H1 (cell line): ENCODE data around the gene DLST. TPM values are rescaled to one million over a fixed set of nuclear protein-coding genes. Genes with fewer than 3 reads are reported as not detected.

Source experiments
- EP300 ChIP-seq, 2 experiments: IDR thresholded peaks; 1 replicate in 1 of 2; 2 replicates in 1 of 2; pipeline ENCODE4 v1.6.1; 2011 to 2012; ENCODE audit warnings: low read depth in 2 of 2, low read length in 2 of 2, mild to moderate bottlenecking in 2 of 2, borderline replicate concordance in 1 of 2, inconsistent platforms in 1 of 2, moderate library complexity in 1 of 2
- KDM4A ChIP-seq: IDR thresholded peaks from one replicate; pipeline ENCODE4 v1.7.1; 2012; ENCODE audit warnings: low read depth, mild to moderate bottlenecking, moderate library complexity, low read length, inconsistent platforms; ENCODE audit not compliant: severe bottlenecking
- RNF2 ChIP-seq: fragments of 200-900, 300-1000 bp; sonication (generic); IDR thresholded peaks from 2 replicates; pipeline ENCODE4 v1.7.1; 2016; ENCODE audit warnings: borderline replicate concordance, low read depth, mild to moderate bottlenecking, antibody characterized with exemption, low read length; ENCODE audit not compliant: poor library complexity, severe bottlenecking; ENCODE audit errors: missing control alignments
- SIN3A ChIP-seq, 2 experiments: IDR thresholded peaks in 1 of 2; conservative IDR thresholded peaks in 1 of 2; 2 replicates each; pipeline ENCODE4 v1.6.1; 2011 to 2012; ENCODE audit warnings: low read length in 2 of 2, improper control_type of control experiment in 1 of 2, low read depth in 1 of 2, mild to moderate bottlenecking in 1 of 2
- TAF1 ChIP-seq: IDR thresholded peaks from 2 replicates; pipeline ENCODE4 v1.6.1; 2011; ENCODE audit warnings: mild to moderate bottlenecking, low read depth, low read length
- TEAD4 ChIP-seq: IDR thresholded peaks from 2 replicates; pipeline ENCODE4 v1.6.1; 2012; ENCODE audit warnings: low read depth, low read length, inconsistent platforms, mixed read lengths
- ZNF274 ChIP-seq: IDR thresholded peaks from 2 replicates; pipeline ENCODE4 v1.7.0; 2012; ENCODE audit warnings: low read length, borderline replicate concordance; ENCODE audit errors: extremely low read depth
- polyA plus RNA-seq, 7 experiments: library from polyadenylated mRNA; depleted of rRNA in 3 of 7; stranded (reverse) in 5 of 7; unstranded in 2 of 7; fragments of >200 nt in 5 of 7; fragments of 200-250 nt in 2 of 7; gene quantifications; 1 replicate in 5 of 7; 2 replicates in 1 of 7; 4 replicates in 1 of 7; pipeline versions ENCODE4 v1.2.1 to v1.2.3, GENCODE V29; 2011 to 2013; ENCODE audit warnings: missing spikeins in 2 of 7, mixed read lengths in 2 of 7
- total RNA-seq: library from RNA; stranded (reverse); fragmentation: NEBNext Ultra II Directional; extraction: Animal tissue kit (Norgen Biotek cat#: 25700); gene quantifications from 2 replicates; pipeline ENCODE4 v1.2.1, GENCODE V29; 2021
- TF ChIP-seq, protein P1 (sequence below): IDR thresholded peaks from 2 replicates; pipeline ENCODE4 v1.6.1; 2011; ENCODE audit warnings: low read depth, mild to moderate bottlenecking, low read length; ENCODE audit not compliant: insufficient read depth

DLST gene
- total and polyA plus RNA-seq, 2 of the 8 experiments (the other 6 are each of a cell fraction or from before 2014, with no cell fraction given) = 96.5 to 117 TPM

DNA sequence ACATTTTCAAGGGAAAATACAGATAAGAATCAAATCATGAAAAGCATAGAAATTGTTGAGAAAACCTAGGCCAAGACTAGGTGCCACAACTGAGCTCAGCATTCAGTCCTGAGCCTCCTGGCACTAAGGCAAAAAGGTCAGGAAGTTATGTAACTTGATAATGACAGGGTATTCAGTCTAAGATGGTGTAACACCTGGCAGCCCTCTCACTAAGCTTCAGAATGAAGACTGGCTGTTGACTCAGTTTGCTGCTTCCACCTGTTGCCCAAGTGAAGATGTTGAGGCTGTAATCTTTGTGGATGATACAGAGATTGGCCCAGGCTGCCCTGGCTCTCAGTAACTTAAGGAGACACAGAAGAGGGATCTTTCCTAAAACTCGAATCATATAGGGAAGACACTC lies 25.4 kb upstream of the DLST start (continued):
- TF ChIP-seq, protein P1, sequence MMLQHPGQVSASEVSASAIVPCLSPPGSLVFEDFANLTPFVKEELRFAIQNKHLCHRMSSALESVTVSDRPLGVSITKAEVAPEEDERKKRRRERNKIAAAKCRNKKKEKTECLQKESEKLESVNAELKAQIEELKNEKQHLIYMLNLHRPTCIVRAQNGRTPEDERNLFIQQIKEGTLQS = no peak
- TF ChIP-seq ZNF274 (no peak), TAF1 (no peak), SIN3A (conservative IDR thresholded peaks at IDR 0.05 in 1 of 2, IDR thresholded peaks at IDR 0.05 in 1 of 2; ENCODE audit: low read depth in 1 of 2, low read length in 2 of 2) (no peak), EP300 (IDR thresholded peaks at IDR 0.05; ENCODE audit: borderline replicate concordance in 1 of 2, low read depth in 2 of 2, low read length in 2 of 2) (no peak), KDM4A (no peak), RNF2 (no peak), TEAD4 (no peak)
